Measurements from ENCODE around the gene CAMTA1. TPM values are rescaled to one million over a fixed set of nuclear protein-coding genes. Genes with fewer than 3 reads are reported as not detected.
"Not testable (repeated sequence)": the region's sequence is repeated elsewhere in the genome, so short reads cannot be mapped to it uniquely, and the experiment has no call there.

The CAMTA1 gene
- polyA plus RNA-seq, 1 experiment, result 23.1 TPM

GRCh38 chr1:7595336-7595735 is 810.1 kb downstream of the CAMTA1 start:
- Histone ChIP-seq H3K36me3 (ENCODE audit: control insufficient read depth, insufficient read depth, low read length) (no peaks in the 10 kb centered on the region), H3K4me3 (ENCODE audit: low read depth, low read length) (no peak overlapping the region), H3K27me3 (ENCODE audit: control insufficient read depth, insufficient read depth, low read length) (no peaks in the 10 kb centered on the region)
- no peak for DNase-seq (ENCODE audit: low read depth)
- no peak for TF ChIP-seq CTCF (IDR thresholded peaks at IDR 0.05; ENCODE audit: insufficient read depth, low read depth, low read length)
- CTCF ChIA-PET, result no interaction called here
- POLR2A ChIA-PET, result no interaction called here

GRCh38 chr1:7596126-7596965 is 811.1 kb downstream of the CAMTA1 start:
- ChIA-PET CTCF (interaction anchor here (1.0 kb wide), 1 partner anchor 10 kb away, joined by 3 read pairs; no protein-coding TSS in a partner anchor), POLR2A (no interaction called here)
- no peaks in the 10 kb centered on the region for H3K36me3 ChIP-seq (ENCODE audit: control insufficient read depth, insufficient read depth, low read length)
- no peak for TF ChIP-seq CTCF (IDR thresholded peaks at IDR 0.05; ENCODE audit: insufficient read depth, low read depth, low read length)
- no peak for DNase-seq (ENCODE audit: low read depth)
- H3K27me3 ChIP-seq (ENCODE audit: control insufficient read depth, insufficient read depth, low read length), result no peaks in the 10 kb centered on the region
- H3K4me3 ChIP-seq (ENCODE audit: low read depth, low read length), result no peak overlapping the region

GRCh38 chr1:7598058-7598457 is 812.8 kb downstream of the CAMTA1 start:
- H3K36me3 ChIP-seq (ENCODE audit: control insufficient read depth, insufficient read depth, low read length); CTCF ChIA-PET; H3K27me3 ChIP-seq (ENCODE audit: control insufficient read depth, insufficient read depth, low read length); H3K4me3 ChIP-seq (ENCODE audit: low read depth, low read length); DNase-seq (ENCODE audit: low read depth); POLR2A ChIA-PET: not testable (repeated sequence)

GRCh38 chr1:7604906-7605305 is 819.7 kb downstream of the CAMTA1 start:
- POLR2A ChIA-PET; H3K36me3 ChIP-seq (ENCODE audit: control insufficient read depth, insufficient read depth, low read length); DNase-seq (ENCODE audit: low read depth); H3K4me3 ChIP-seq (ENCODE audit: low read depth, low read length); H3K27me3 ChIP-seq (ENCODE audit: control insufficient read depth, insufficient read depth, low read length): not testable (repeated sequence)
- CTCF ChIA-PET, result interaction anchor here (1.0 kb wide), 1 partner anchor 534 kb away, joined by 3 read pairs; no protein-coding TSS in a partner anchor

GRCh38 chr1:7606096-7606495 is 820.8 kb downstream of the CAMTA1 start:
- no peaks in the 10 kb centered on the region for H3K36me3 ChIP-seq (ENCODE audit: control insufficient read depth, insufficient read depth, low read length)
- CTCF ChIA-PET, result interaction anchor here (0.9 kb wide), 1 partner anchor 9 kb away, joined by 3 read pairs; no protein-coding TSS in a partner anchor
- POLR2A ChIA-PET, result no interaction called here
- no peaks in the 10 kb centered on the region for H3K27me3 ChIP-seq (ENCODE audit: control insufficient read depth, insufficient read depth, low read length)
- no peak for DNase-seq (ENCODE audit: low read depth)
- no peak overlapping the region for H3K4me3 ChIP-seq (ENCODE audit: low read depth, low read length)
- TF ChIP-seq CTCF (IDR thresholded peaks at IDR 0.05; ENCODE audit: insufficient read depth, low read depth, low read length), result no peak

- CTCF ChIA-PET, result no interaction called here
- Histone ChIP-seq H3K4me3 (ENCODE audit: low read depth, low read length) (no peak overlapping the region), H3K36me3 (ENCODE audit: control insufficient read depth, insufficient read depth, low read length) (no peaks in the 10 kb centered on the region), H3K27me3 (ENCODE audit: control insufficient read depth, insufficient read depth, low read length) (no peaks in the 10 kb centered on the region)
- no peak for DNase-seq (ENCODE audit: low read depth)
- no peak for TF ChIP-seq CTCF (IDR thresholded peaks at IDR 0.05; ENCODE audit: insufficient read depth, low read depth, low read length)
- POLR2A ChIA-PET, result no interaction called here
These were observed 821.8 kb downstream of the CAMTA1 start for GRCh38 chr1:7607097-7607496.
